Activated naive CD4-positive, alpha-beta T cell treated with Interleukin-2 at 50 U/mL for 16 hours (primary cell): Measurements from ENCODE around the gene KCTD18.
A peak's percentile ranks its signal among the peaks of the same experiment; 100 is the strongest.

Experiments
- DNase-seq: peaks from one replicate; pipeline ENCODE4 v3.0.0-alpha.2; 2020

Gene KCTD18

GRCh38 chr2:200509612-200510433 lies at the start of gene KCTD18:
Gene KCTD18 (minus strand): TSS chr2:200510068. CDS start chr2:200507016, 3,052 bp downstream.
- peak; percentile 92 for DNase-seq

- DNase-seq, result no peak
Measured at GRCh38 chr2:200540793-200541192, 30.9 kb upstream of the KCTD18 start.

- no peak for DNase-seq
Measured at GRCh38 chr2:200538139-200538538, 28.3 kb upstream of the KCTD18 start.

- DNase-seq, result no peak
Measured at GRCh38 chr2:200534572-200534971, 24.7 kb upstream of the KCTD18 start.

- no peak for DNase-seq
Measured at GRCh38 chr2:200533754-200534153, 23.9 kb upstream of the KCTD18 start.

- DNase-seq, result no peak
Measured at GRCh38 chr2:200528228-200528627, 18.4 kb upstream of the KCTD18 start.

GRCh38 chr2:200525882-200526651 lies 16.2 kb upstream of the KCTD18 start, which contains the start of gene SGO2:
Gene SGO2 (plus strand): TSS chr2:200526207. CDS start chr2:200532976, 6,769 bp downstream.
- DNase-seq, result peak; percentile 98

- no peak for DNase-seq
Measured at GRCh38 chr2:200525551-200525881, 15.6 kb upstream of the KCTD18 start.

- DNase-seq, result no peak
Measured at GRCh38 chr2:200525066-200525465, 15.2 kb upstream of the KCTD18 start.

GRCh38 chr2:200523604-200524003 lies 13.7 kb upstream of the KCTD18 start:
- no peak for DNase-seq

- no peak for DNase-seq
Measured at GRCh38 chr2:200523158-200523557, 13.3 kb upstream of the KCTD18 start.

GRCh38 chr2:200515155-200515554 lies 5.3 kb upstream of the KCTD18 start:
- no peak for DNase-seq

- no peak for DNase-seq
Measured at GRCh38 chr2:200509235-200509611, 645 bp downstream of the KCTD18 start.

- DNase-seq, result no peak
Measured at GRCh38 chr2:200507179-200507578, 2.7 kb downstream of the KCTD18 start.

GRCh38 chr2:200506679-200507078 lies 3.2 kb downstream of the KCTD18 start:
- no peak for DNase-seq

- DNase-seq, result no peak
Measured at GRCh38 chr2:200502196-200502595, 7.7 kb downstream of the KCTD18 start.

- DNase-seq, result no peak
Measured at GRCh38 chr2:200498402-200499162, 11.3 kb downstream of the KCTD18 start.

- no peak for DNase-seq
Measured at GRCh38 chr2:200496696-200497095, 13.2 kb downstream of the KCTD18 start.

- no peak for DNase-seq
Measured at GRCh38 chr2:200494048-200494447, 15.8 kb downstream of the KCTD18 start.

- no peak for DNase-seq
Measured at GRCh38 chr2:200492656-200493055, 17.2 kb downstream of the KCTD18 start.

- no peak for DNase-seq
Measured at GRCh38 chr2:200490001-200490400, 19.9 kb downstream of the KCTD18 start.

GRCh38 chr2:200488169-200488568 lies 21.7 kb downstream of the KCTD18 start:
- no peak for DNase-seq

- DNase-seq, result no peak
Measured at GRCh38 chr2:200486529-200486928, 23.3 kb downstream of the KCTD18 start.
